Right lobe of liver (tissue), 6 donors: ENCODE results near the gene KCNC1. TPM values are rescaled to one million over a fixed set of nuclear protein-coding genes. Genes with fewer than 3 reads are reported as not detected.

Experiments
- ATAC-seq, 4 donors: fragments of 200-7000 bp; cut with Tn5 transposase; one replicate each; pipeline ENCODE4 v1.9.1; 2020; ENCODE audit warnings: mild to moderate bottlenecking in 4 of 4, moderate library complexity in 4 of 4
- DNase-seq, 3 donors: peaks; one replicate each; pipeline ENCODE4 v3.0.0-alpha.2; 2020
- H3K27ac ChIP-seq, 3 donors: fragments of 200-600 bp; one replicate each; pipeline ENCODE4 v1.8.0; 2022
- H3K27me3 ChIP-seq, 2 donors: fragments of 200-600 bp; one replicate each; pipeline ENCODE4 v1.8.0; 2022
- H3K36me3 ChIP-seq, 4 donors: fragments of 200-600 bp; sonication (generic) in 1 of 4; one replicate each; pipeline versions ENCODE4 v1.5.1 to v1.8.0; 2017 to 2022; ENCODE audit warnings: control low read depth in 1 of 4
- H3K4me1 ChIP-seq, 4 donors: fragments of 200-600 bp; sonication (generic) in 1 of 4; one replicate each; pipeline versions ENCODE4 v1.5.1 to v1.8.0; 2017 to 2022; ENCODE audit warnings: control low read depth in 1 of 4
- H3K4me3 ChIP-seq, 3 donors: fragments of 200-600 bp; one replicate each; pipeline ENCODE4 v1.8.0; 2022
- H3K9me3 ChIP-seq, 4 donors: fragments of 200-600 bp; sonication (generic) in 1 of 4; one replicate each; pipeline versions ENCODE4 v1.5.1 to v1.8.0; 2017 to 2022; ENCODE audit warnings: control low read depth in 1 of 4
- POLR2A ChIP-seq: fragments of 450-650 bp; IDR thresholded peaks from one replicate; pipeline ENCODE4 v1.6.1; 2017; ENCODE audit warnings: antibody characterized with exemption, mild to moderate bottlenecking
- WGBS: methylation state at CpG from one replicate; pipeline ENCODE4 v1.1.6; 2018; ENCODE audit warnings: low coverage, low lambda C conversion rate; ENCODE audit not compliant: insufficient coverage; ENCODE audit errors: missing lambda C conversion rate; 5-methylcytosine and 5-hydroxymethylcytosine counted together
- intact Hi-C, 2 donors: fragments of 100-400 bp; cut with DNase I; formaldehyde crosslinking; loops; one replicate each; pipeline versions ENCODE4 v1.11.2 to v1.14.1; 2022
- total RNA-seq, 6 experiments: library from RNA; depleted of rRNA in 2 of 6; stranded (reverse); fragments of >200 nt in 2 of 6; fragmentation: NEBNext Ultra II Directional in 3 of 6; extraction: Animal tissue kit (Norgen Biotek cat#: 25700) in 3 of 6; gene quantifications; one replicate each; pipeline versions ENCODE4 v1.1.0 to v1.2.4, GENCODE V29; 2016 to 2023
- TF ChIP-seq, protein P1 (sequence below), 4 donors: fragments of 200-600 bp in 3 of 4; fragments of 450-650 bp in 1 of 4; IDR thresholded peaks; one replicate each; pipeline versions ENCODE4 v1.5.1 to v1.8.0; 2016 to 2022; ENCODE audit warnings: antibody characterized with exemption in 4 of 4, mild to moderate bottlenecking in 2 of 4
- donor health status: DM: no; HTN: yes; CAD: no.
- donor health status: DM: no; HTN: no; CAD: no.
- donor health status: DM: no; HTN: no; CAD: no.
- donor health status: DM: no; HTN: yes; CAD: no.
- donor health status: DM: no; HTN: yes; CAD: no.

Gene KCNC1
- total RNA-seq, 6 experiments from 2014 or later: not detected

GRCh38 chr11:17792161-17792560, 57.6 kb downstream of the KCNC1 start:
- no peak for DNase-seq
- Histone ChIP-seq H3K36me3 (no peaks in the 10 kb centered on the region), H3K27ac (no peak overlapping the region), H3K9me3 (no peaks in the 10 kb centered on the region), H3K4me3 (no peak overlapping the region), H3K27me3 (no peaks in the 10 kb centered on the region), H3K4me1 (no peaks in the 10 kb centered on the region)
- intact Hi-C loops: no loop called here
- WGBS: 100% methylated on average over 1 of the region's 9 CpGs
- TF ChIP-seq, protein P1, sequence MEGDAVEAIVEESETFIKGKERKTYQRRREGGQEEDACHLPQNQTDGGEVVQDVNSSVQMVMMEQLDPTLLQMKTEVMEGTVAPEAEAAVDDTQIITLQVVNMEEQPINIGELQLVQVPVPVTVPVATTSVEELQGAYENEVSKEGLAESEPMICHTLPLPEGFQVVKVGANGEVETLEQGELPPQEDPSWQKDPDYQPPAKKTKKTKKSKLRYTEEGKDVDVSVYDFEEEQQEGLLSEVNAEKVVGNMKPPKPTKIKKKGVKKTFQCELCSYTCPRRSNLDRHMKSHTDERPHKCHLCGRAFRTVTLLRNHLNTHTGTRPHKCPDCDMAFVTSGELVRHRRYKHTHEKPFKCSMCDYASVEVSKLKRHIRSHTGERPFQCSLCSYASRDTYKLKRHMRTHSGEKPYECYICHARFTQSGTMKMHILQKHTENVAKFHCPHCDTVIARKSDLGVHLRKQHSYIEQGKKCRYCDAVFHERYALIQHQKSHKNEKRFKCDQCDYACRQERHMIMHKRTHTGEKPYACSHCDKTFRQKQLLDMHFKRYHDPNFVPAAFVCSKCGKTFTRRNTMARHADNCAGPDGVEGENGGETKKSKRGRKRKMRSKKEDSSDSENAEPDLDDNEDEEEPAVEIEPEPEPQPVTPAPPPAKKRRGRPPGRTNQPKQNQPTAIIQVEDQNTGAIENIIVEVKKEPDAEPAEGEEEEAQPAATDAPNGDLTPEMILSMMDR (IDR thresholded peaks at IDR 0.05): no peak
- no peak for TF ChIP-seq POLR2A
- ATAC-seq: no peak

GRCh38 chr11:17793642-17794170, 59.1 kb downstream of the KCNC1 start:
- no peaks in the 10 kb centered on the region for H3K36me3 ChIP-seq
- WGBS: 100% methylated on average over 1 of the region's 7 CpGs
- TF ChIP-seq, protein P1 (IDR thresholded peaks at IDR 0.05): no peak
- no peak for TF ChIP-seq POLR2A
- no peaks in the 10 kb centered on the region for H3K9me3 ChIP-seq
- ATAC-seq (no peak), DNase-seq (no peak)
- intact Hi-C loops: no loop called here
- H3K4me3 ChIP-seq: no peak overlapping the region
- H3K27ac ChIP-seq: no peak overlapping the region
- H3K4me1 ChIP-seq: no peaks in the 10 kb centered on the region
- no peaks in the 10 kb centered on the region for H3K27me3 ChIP-seq

DNA sequence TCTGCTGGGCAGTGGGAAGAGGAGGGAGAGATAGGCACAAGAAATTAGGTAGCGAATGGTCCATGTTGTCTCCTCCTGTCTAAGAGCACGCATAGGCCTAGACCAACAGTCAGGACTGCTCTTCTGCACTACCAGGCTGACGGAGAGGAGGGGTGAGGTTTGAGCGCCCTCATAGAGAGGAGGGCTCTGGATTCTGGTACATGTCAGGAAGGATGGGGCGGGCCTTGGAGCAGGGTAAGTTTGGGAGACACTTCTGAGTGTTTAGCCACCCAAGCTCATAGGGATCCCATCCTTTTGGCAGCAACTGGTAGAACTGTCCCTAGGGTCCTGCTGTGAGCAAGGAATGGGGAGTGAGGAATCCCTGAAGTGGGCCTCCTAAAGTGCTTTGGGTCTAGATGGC, 60.4 kb downstream of the KCNC1 start:
- DNase-seq (no peak), ATAC-seq (no peak)
- WGBS: 100% methylated on average over 1 of the region's 5 CpGs
- intact Hi-C loops: no loop called here
- Histone ChIP-seq H3K27ac (no peak overlapping the region), H3K4me1 (no peaks in the 10 kb centered on the region), H3K4me3 (no peak overlapping the region), H3K9me3 (no peaks in the 10 kb centered on the region), H3K27me3 (no peaks in the 10 kb centered on the region), H3K36me3 (no peaks in the 10 kb centered on the region)
- TF ChIP-seq POLR2A: no peak
- TF ChIP-seq, protein P1 (IDR thresholded peaks at IDR 0.05): no peak

DNA sequence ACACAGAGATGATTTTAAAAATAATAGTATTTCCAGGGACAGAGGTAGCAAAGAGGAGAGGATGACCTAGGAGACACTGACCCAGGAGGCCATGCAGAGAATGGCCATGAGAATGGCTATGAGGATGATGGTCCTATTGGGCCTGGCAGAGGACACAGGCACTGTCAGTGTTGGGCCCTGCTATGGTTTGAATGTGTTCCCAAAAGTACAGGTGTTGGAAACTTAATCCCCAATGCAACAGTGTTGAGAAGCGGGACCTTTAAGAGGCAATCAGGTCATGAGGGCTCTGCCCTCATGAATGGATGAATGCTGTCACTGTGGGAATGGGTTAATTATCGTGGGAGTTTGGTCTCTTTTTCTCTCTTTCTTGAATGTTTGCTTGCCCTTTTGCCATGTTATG, 61.6 kb downstream of the KCNC1 start:
- no peaks in the 10 kb centered on the region for H3K9me3 ChIP-seq
- no peak overlapping the region for H3K27ac ChIP-seq
- no peak overlapping the region for H3K4me3 ChIP-seq
- H3K36me3 ChIP-seq: no peaks in the 10 kb centered on the region
- H3K27me3 ChIP-seq: no peaks in the 10 kb centered on the region
- intact Hi-C loops: no loop called here
- TF ChIP-seq, protein P1 (IDR thresholded peaks at IDR 0.05): no peak
- TF ChIP-seq POLR2A: no peak
- DNase-seq (no peak), ATAC-seq (no peak)
- no peaks in the 10 kb centered on the region for H3K4me1 ChIP-seq
- no CpG with 5 or more reads among the region's 2 CpGs for whole genome bisulfite sequencing

DNA sequence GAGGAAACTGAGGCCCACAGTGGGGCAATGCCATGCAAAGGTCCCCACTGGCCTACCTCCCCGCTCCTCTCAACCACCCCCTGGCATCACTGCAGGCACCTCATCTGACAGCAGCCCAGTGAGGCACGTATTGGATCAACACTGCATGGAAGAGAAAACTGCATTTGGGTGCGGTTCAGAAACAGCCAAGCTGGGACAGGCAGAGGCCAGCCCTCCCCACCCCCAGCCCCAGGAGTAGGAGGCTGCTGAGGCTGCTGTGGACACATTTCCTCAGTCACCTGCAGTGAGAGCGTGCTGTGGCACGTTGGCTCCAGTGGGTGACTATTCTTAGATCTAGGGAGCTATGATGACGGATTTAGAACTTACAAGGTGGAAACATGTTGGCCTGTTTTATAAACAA, 63.7 kb downstream of the KCNC1 start:
- H3K36me3 ChIP-seq: no peaks in the 10 kb centered on the region
- ATAC-seq (no peak), DNase-seq (no peak)
- no peaks in the 10 kb centered on the region for H3K4me1 ChIP-seq
- H3K27me3 ChIP-seq: no peaks in the 10 kb centered on the region
- H3K4me3 ChIP-seq: no peak overlapping the region
- H3K27ac ChIP-seq: no peak overlapping the region
- no peaks in the 10 kb centered on the region for H3K9me3 ChIP-seq
- no peak for TF ChIP-seq POLR2A
- TF ChIP-seq, protein P1 (IDR thresholded peaks at IDR 0.05): no peak
- intact Hi-C loops: no loop called here
- WGBS: 76% methylated on average over 3 of the region's 6 CpGs
